WTC11 (cell line): ENCODE measurements around the gene CARMIL1. TPM values are rescaled to one million over a fixed set of nuclear protein-coding genes. Genes with fewer than 3 reads are reported as not detected.

Experiments
- ATAC-seq: fragments of 200-7000 bp; cut with Tn5 transposase; 2 replicates; pipeline ENCODE4 v1.10.0; 2021; ENCODE audit warnings: mild to moderate bottlenecking, moderate library complexity
- CTCF ChIA-PET: fragments of 300-600 bp; sonication (Branson Sonifier 250); formaldehyde crosslinking; loops from one replicate; lab custom pipeline; 2021; ENCODE audit warnings: antibody characterized with exemption; lab: Charles Lee
- POLR2A ChIA-PET: fragments of 350-600 bp; sonication (Branson Sonifier 250); formaldehyde crosslinking; loops from one replicate; lab custom pipeline; 2021; ENCODE audit warnings: antibody characterized with exemption; lab: Charles Lee
- DNase-seq: peaks from one replicate; pipeline ENCODE4 v3.0.0; 2021; ENCODE audit warnings: low spot score
- H3K27ac Mint-ChIP-seq: 2 replicates; pipeline ENCODE4 v1.8.0; 2021; ENCODE audit warnings: mixed read lengths
- H3K27me3 Mint-ChIP-seq: 2 replicates; pipeline ENCODE4 v1.8.0; 2021; ENCODE audit warnings: low read depth, mild to moderate bottlenecking, moderate library complexity, mixed read lengths
- H3K36me3 Mint-ChIP-seq: 2 replicates; pipeline ENCODE4 v1.8.0; 2021; ENCODE audit warnings: mixed read lengths
- H3K4me1 Mint-ChIP-seq: 2 replicates; pipeline ENCODE4 v1.8.0; 2022; ENCODE audit warnings: mixed read lengths
- H3K4me3 Mint-ChIP-seq: 2 replicates; pipeline ENCODE4 v1.8.0; 2021; ENCODE audit warnings: mild to moderate bottlenecking, moderate library complexity, mixed read lengths
- H3K9me3 Mint-ChIP-seq: 2 replicates; pipeline ENCODE4 v1.8.0; 2021; ENCODE audit warnings: mixed read lengths
- ARID4B ChIP-seq: sonication (generic); formaldehyde crosslinking; IDR thresholded peaks from 2 replicates; pipeline ENCODE4 v1.8.0; 2023; ENCODE audit warnings: missing genetic modification reagents, mild to moderate bottlenecking, borderline replicate concordance
- CDX4 ChIP-seq: fragments of 250-450 bp; sonication (Bioruptor Pico); IDR thresholded peaks from 2 replicates; pipeline ENCODE4 v1.9.0; 2021; ENCODE audit warnings: moderate library complexity, mild to moderate bottlenecking, inconsistent platforms, borderline replicate concordance
- ELF4 ChIP-seq: sonication (generic); formaldehyde crosslinking; IDR thresholded peaks from 2 replicates; pipeline ENCODE4 v1.8.1; 2022; ENCODE audit warnings: low read depth, mild to moderate bottlenecking, moderate library complexity, missing genetic modification reagents
- JAZF1 ChIP-seq: fragments of 250-450 bp; sonication (Bioruptor Pico); IDR thresholded peaks from 2 replicates; pipeline ENCODE4 v1.9.0; 2021; ENCODE audit warnings: moderate library complexity, mild to moderate bottlenecking, inconsistent platforms
- MLX ChIP-seq: sonication (generic); formaldehyde crosslinking; IDR thresholded peaks from 2 replicates; pipeline ENCODE4 v1.8.1; 2023; ENCODE audit warnings: mild to moderate bottlenecking, missing genetic modification reagents, moderate library complexity
- NFE2L1 ChIP-seq: sonication (generic); formaldehyde crosslinking; IDR thresholded peaks from 2 replicates; pipeline ENCODE4 v1.8.1; 2023; ENCODE audit warnings: missing genetic modification reagents
- NR2C2 ChIP-seq: sonication (generic); formaldehyde crosslinking; IDR thresholded peaks from 2 replicates; pipeline ENCODE4 v1.8.0; 2022; ENCODE audit warnings: mild to moderate bottlenecking, missing genetic modification reagents
- NR3C1 ChIP-seq: sonication (generic); formaldehyde crosslinking; conservative IDR thresholded peaks from 2 replicates; pipeline ENCODE4 v1.8.1; 2023; ENCODE audit warnings: low read depth, mild to moderate bottlenecking, missing genetic modification reagents
- TCF7 ChIP-seq: sonication (generic); formaldehyde crosslinking; IDR thresholded peaks from 2 replicates; pipeline ENCODE4 v1.8.0; 2022; ENCODE audit warnings: mild to moderate bottlenecking, low read depth, missing genetic modification reagents, moderate library complexity
- TEAD1 ChIP-seq: sonication (generic); formaldehyde crosslinking; IDR thresholded peaks from 2 replicates; pipeline ENCODE4 v1.8.0; 2022; ENCODE audit warnings: mild to moderate bottlenecking, missing genetic modification reagents
- TP53 ChIP-seq: sonication (generic); formaldehyde crosslinking; IDR thresholded peaks from 2 replicates; pipeline ENCODE4 v1.8.1; 2023; ENCODE audit warnings: mild to moderate bottlenecking, missing genetic modification reagents
- ZNF232 ChIP-seq: sonication (generic); formaldehyde crosslinking; IDR thresholded peaks from 2 replicates; pipeline ENCODE4 v1.8.0; 2022; ENCODE audit warnings: mild to moderate bottlenecking, missing genetic modification reagents
- ZNF317 ChIP-seq: sonication (generic); formaldehyde crosslinking; IDR thresholded peaks from 2 replicates; pipeline ENCODE4 v1.8.1; 2023; ENCODE audit warnings: low read depth, mild to moderate bottlenecking, moderate library complexity, missing genetic modification reagents, borderline replicate concordance
- ZNF396 ChIP-seq: fragments of 250-450 bp; sonication (Bioruptor Pico); IDR thresholded peaks from 2 replicates; pipeline ENCODE4 v1.8.0; 2021; ENCODE audit warnings: mild to moderate bottlenecking, moderate library complexity, borderline replicate concordance
- total RNA-seq: library from RNA; stranded (reverse); gene quantifications from 3 replicates; pipeline ENCODE4 v1.2.3, GENCODE V29; 2021
- TF ChIP-seq, protein P1 (sequence below): sonication (generic); formaldehyde crosslinking; IDR thresholded peaks from 2 replicates; pipeline ENCODE4 v1.8.0; 2023; ENCODE audit warnings: missing genetic modification reagents
- TF ChIP-seq, protein P2 (sequence below): fragments of 200-600 bp; IDR thresholded peaks from 2 replicates; pipeline ENCODE4 v1.8.0; 2022; ENCODE audit warnings: antibody characterized with exemption
- TF ChIP-seq, protein P3 (sequence below): fragments of 250-450 bp; sonication (Bioruptor Pico); IDR thresholded peaks from 2 replicates; pipeline ENCODE4 v1.9.0; 2021; ENCODE audit warnings: mild to moderate bottlenecking
- TF ChIP-seq, protein P4 (sequence below): sonication (generic); formaldehyde crosslinking; IDR thresholded peaks from 2 replicates; pipeline ENCODE4 v1.8.1; 2023; ENCODE audit warnings: mild to moderate bottlenecking, missing genetic modification reagents, moderate library complexity
- TF ChIP-seq, protein P5 (sequence below): sonication (generic); formaldehyde crosslinking; IDR thresholded peaks from 2 replicates; pipeline ENCODE4 v1.8.0; 2022; ENCODE audit warnings: mild to moderate bottlenecking, missing genetic modification reagents

The CARMIL1 gene
- total RNA-seq, 1 experiment from 2014 or later = 36.2 TPM

DNA sequence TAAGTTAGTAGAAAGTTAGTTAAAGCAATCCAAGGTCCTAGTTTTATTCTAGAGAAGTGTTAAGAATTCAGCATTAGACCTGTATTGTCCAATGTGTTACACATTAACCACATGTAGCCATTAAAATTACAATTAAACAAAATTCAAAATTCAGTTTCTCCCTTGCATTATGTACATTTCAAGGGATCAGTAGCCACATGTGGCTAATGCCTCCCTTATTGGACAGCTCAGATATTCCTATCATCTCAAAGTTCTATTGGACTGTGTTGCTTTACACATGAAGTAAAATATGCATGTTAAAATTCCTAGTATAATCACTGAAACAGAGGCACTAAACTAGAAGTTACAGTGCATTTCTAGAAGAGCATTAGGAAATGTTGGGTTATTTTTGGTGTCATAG lies 265.7 kb downstream of the CARMIL1 start:
- Mint-ChIP-seq H3K4me3 (no peak overlapping the region), H3K36me3 (peaks cover 12% of the 10 kb centered on the region), H3K9me3 (no peaks in the 10 kb centered on the region), H3K4me1 (no peaks in the 10 kb centered on the region), H3K27ac (no peak overlapping the region), H3K27me3 (no peaks in the 10 kb centered on the region)
- TF ChIP-seq NFE2L1 (CRISPR knock-in tag) (no peak), CDX4 (CRISPR knock-in tag) (no peak), TCF7 (CRISPR knock-in tag) (no peak), JAZF1 (CRISPR knock-in tag) (no peak), MLX (CRISPR knock-in tag) (no peak), TP53 (CRISPR knock-in tag) (no peak), ZNF317 (CRISPR knock-in tag) (no peak), ZNF396 (CRISPR knock-in tag) (no peak), TEAD1 (CRISPR knock-in tag) (no peak), NR3C1 (CRISPR knock-in tag) (no peak), ARID4B (CRISPR knock-in tag) (no peak), NR2C2 (CRISPR knock-in tag) (no peak), ZNF232 (CRISPR knock-in tag) (no peak), ELF4 (CRISPR knock-in tag) (no peak)
- TF ChIP-seq, protein P1, sequence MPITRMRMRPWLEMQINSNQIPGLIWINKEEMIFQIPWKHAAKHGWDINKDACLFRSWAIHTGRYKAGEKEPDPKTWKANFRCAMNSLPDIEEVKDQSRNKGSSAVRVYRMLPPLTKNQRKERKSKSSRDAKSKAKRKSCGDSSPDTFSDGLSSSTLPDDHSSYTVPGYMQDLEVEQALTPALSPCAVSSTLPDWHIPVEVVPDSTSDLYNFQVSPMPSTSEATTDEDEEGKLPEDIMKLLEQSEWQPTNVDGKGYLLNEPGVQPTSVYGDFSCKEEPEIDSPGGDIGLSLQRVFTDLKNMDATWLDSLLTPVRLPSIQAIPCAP (CRISPR knock-in tag) = no peak
- TF ChIP-seq, protein P2, sequence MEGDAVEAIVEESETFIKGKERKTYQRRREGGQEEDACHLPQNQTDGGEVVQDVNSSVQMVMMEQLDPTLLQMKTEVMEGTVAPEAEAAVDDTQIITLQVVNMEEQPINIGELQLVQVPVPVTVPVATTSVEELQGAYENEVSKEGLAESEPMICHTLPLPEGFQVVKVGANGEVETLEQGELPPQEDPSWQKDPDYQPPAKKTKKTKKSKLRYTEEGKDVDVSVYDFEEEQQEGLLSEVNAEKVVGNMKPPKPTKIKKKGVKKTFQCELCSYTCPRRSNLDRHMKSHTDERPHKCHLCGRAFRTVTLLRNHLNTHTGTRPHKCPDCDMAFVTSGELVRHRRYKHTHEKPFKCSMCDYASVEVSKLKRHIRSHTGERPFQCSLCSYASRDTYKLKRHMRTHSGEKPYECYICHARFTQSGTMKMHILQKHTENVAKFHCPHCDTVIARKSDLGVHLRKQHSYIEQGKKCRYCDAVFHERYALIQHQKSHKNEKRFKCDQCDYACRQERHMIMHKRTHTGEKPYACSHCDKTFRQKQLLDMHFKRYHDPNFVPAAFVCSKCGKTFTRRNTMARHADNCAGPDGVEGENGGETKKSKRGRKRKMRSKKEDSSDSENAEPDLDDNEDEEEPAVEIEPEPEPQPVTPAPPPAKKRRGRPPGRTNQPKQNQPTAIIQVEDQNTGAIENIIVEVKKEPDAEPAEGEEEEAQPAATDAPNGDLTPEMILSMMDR = no peak
- TF ChIP-seq, protein P3, sequence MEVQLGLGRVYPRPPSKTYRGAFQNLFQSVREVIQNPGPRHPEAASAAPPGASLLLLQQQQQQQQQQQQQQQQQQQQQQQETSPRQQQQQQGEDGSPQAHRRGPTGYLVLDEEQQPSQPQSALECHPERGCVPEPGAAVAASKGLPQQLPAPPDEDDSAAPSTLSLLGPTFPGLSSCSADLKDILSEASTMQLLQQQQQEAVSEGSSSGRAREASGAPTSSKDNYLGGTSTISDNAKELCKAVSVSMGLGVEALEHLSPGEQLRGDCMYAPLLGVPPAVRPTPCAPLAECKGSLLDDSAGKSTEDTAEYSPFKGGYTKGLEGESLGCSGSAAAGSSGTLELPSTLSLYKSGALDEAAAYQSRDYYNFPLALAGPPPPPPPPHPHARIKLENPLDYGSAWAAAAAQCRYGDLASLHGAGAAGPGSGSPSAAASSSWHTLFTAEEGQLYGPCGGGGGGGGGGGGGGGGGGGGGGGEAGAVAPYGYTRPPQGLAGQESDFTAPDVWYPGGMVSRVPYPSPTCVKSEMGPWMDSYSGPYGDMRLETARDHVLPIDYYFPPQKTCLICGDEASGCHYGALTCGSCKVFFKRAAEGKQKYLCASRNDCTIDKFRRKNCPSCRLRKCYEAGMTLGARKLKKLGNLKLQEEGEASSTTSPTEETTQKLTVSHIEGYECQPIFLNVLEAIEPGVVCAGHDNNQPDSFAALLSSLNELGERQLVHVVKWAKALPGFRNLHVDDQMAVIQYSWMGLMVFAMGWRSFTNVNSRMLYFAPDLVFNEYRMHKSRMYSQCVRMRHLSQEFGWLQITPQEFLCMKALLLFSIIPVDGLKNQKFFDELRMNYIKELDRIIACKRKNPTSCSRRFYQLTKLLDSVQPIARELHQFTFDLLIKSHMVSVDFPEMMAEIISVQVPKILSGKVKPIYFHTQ = no peak
- TF ChIP-seq, protein P4, sequence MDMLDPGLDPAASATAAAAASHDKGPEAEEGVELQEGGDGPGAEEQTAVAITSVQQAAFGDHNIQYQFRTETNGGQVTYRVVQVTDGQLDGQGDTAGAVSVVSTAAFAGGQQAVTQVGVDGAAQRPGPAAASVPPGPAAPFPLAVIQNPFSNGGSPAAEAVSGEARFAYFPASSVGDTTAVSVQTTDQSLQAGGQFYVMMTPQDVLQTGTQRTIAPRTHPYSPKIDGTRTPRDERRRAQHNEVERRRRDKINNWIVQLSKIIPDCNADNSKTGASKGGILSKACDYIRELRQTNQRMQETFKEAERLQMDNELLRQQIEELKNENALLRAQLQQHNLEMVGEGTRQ = no peak
- TF ChIP-seq, protein P5, sequence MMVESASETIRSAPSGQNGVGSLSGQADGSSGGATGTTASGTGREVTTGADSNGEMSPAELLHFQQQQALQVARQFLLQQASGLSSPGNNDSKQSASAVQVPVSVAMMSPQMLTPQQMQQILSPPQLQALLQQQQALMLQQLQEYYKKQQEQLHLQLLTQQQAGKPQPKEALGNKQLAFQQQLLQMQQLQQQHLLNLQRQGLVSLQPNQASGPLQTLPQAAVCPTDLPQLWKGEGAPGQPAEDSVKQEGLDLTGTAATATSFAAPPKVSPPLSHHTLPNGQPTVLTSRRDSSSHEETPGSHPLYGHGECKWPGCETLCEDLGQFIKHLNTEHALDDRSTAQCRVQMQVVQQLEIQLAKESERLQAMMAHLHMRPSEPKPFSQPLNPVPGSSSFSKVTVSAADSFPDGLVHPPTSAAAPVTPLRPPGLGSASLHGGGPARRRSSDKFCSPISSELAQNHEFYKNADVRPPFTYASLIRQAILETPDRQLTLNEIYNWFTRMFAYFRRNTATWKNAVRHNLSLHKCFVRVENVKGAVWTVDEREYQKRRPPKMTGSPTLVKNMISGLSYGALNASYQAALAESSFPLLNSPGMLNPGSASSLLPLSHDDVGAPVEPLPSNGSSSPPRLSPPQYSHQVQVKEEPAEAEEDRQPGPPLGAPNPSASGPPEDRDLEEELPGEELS (CRISPR knock-in tag) = no peak
- DNase-seq (no peak), ATAC-seq (no peak)
- POLR2A ChIA-PET = no interaction called here
- CTCF ChIA-PET = no interaction called here
